HEK293 (cell line): ENCODE measurements around the gene SLC17A6.

Experiments
- CTCF ChIA-PET: fragments of 350-600 bp; formaldehyde crosslinking; extraction: SDS; loops from one replicate; lab custom pipeline; 2021; ENCODE audit warnings: antibody characterized with exemption; lab: Yijun Ruan, JAX
- POLR2A ChIA-PET: fragments of 300-600 bp; formaldehyde crosslinking; extraction: SDS; loops from one replicate; lab custom pipeline; 2020; ENCODE audit warnings: antibody characterized with exemption, inconsistent platforms; lab: Yijun Ruan, JAX
- H3K27ac ChIP-seq: fragments of 200-500 bp; sonication (Bioruptor generic); 2 replicates; pipeline ENCODE4 v1.5.1; 2014; ENCODE audit warnings: low read depth, low read length, control low read depth, inconsistent platforms; ENCODE audit errors: extremely low read depth
- H3K36me3 ChIP-seq, 2 experiments: fragments of 200-500 bp in 1 of 2; sonication (Bioruptor generic) in 1 of 2; 1 replicate in 1 of 2; 2 replicates in 1 of 2; pipeline ENCODE4 v1.5.1; 2014 to 2017; ENCODE audit warnings: inconsistent platforms in 2 of 2, low read length in 2 of 2; ENCODE audit not compliant: control insufficient read depth in 2 of 2, insufficient read depth in 1 of 2
- H3K4me1 ChIP-seq: fragments of 200-500 bp; sonication (Bioruptor generic); 2 replicates; pipeline ENCODE4 v1.5.1; 2014; ENCODE audit warnings: mild to moderate bottlenecking, low read length, inconsistent platforms; ENCODE audit not compliant: control insufficient read depth, insufficient read depth
- H3K4me3 ChIP-seq: 2 replicates; pipeline ENCODE4 v1.5.1; 2011; ENCODE audit warnings: low read depth, mild to moderate bottlenecking, control low read depth, low read length, moderate library complexity
- H3K9me3 ChIP-seq: fragments of 200-500 bp; sonication (Bioruptor generic); 2 replicates; pipeline ENCODE4 v1.5.1; 2014; ENCODE audit warnings: low read depth, low read length, inconsistent platforms; ENCODE audit not compliant: control insufficient read depth, insufficient read depth
- GFI1B ChIP-seq: fragments of 450-650 bp; formaldehyde crosslinking; IDR thresholded peaks from 2 replicates; pipeline ENCODE4 v1.5.1; 2016; ENCODE audit warnings: missing biosample characterization, missing genetic modification characterization
- ZBTB8A ChIP-seq: fragments of 450-650 bp; formaldehyde crosslinking; IDR thresholded peaks from 2 replicates; pipeline ENCODE4 v1.5.1; 2016; ENCODE audit warnings: missing biosample characterization, missing genetic modification characterization
- ZFP3 ChIP-seq: fragments of 450-650 bp; formaldehyde crosslinking; IDR thresholded peaks from 2 replicates; pipeline ENCODE4 v1.5.1; 2016; ENCODE audit warnings: low read depth, missing biosample characterization, missing genetic modification characterization
- ZNF10 ChIP-seq: fragments of 450-650 bp; formaldehyde crosslinking; IDR thresholded peaks from 2 replicates; pipeline ENCODE4 v1.5.1; 2017; ENCODE audit warnings: missing biosample characterization, missing genetic modification characterization
- ZNF174 ChIP-seq: fragments of 450-650 bp; formaldehyde crosslinking; IDR thresholded peaks from 2 replicates; pipeline ENCODE4 v1.5.0; 2017; ENCODE audit warnings: missing biosample characterization, mild to moderate bottlenecking, missing genetic modification characterization
- ZNF184 ChIP-seq: fragments of 450-650 bp; IDR thresholded peaks from 2 replicates; pipeline ENCODE4 v1.5.1; 2018; ENCODE audit warnings: missing biosample characterization, mild to moderate bottlenecking, missing genetic modification characterization
- ZNF202 ChIP-seq: fragments of 450-650 bp; formaldehyde crosslinking; IDR thresholded peaks from 2 replicates; pipeline ENCODE4 v1.5.1; 2016; ENCODE audit warnings: missing biosample characterization, missing genetic modification characterization, borderline replicate concordance
- ZNF211 ChIP-seq: fragments of 450-650 bp; formaldehyde crosslinking; IDR thresholded peaks from 2 replicates; pipeline ENCODE4 v1.5.1; 2016; ENCODE audit warnings: low read depth, missing biosample characterization, missing genetic modification characterization
- ZNF23 ChIP-seq: fragments of 450-650 bp; formaldehyde crosslinking; IDR thresholded peaks from 2 replicates; pipeline ENCODE4 v1.5.1; 2016; ENCODE audit warnings: missing biosample characterization, missing genetic modification characterization, borderline replicate concordance
- ZNF350 ChIP-seq: fragments of 450-650 bp; formaldehyde crosslinking; IDR thresholded peaks from 2 replicates; pipeline ENCODE4 v1.5.0; 2017; ENCODE audit warnings: missing biosample characterization, mild to moderate bottlenecking, missing genetic modification characterization
- ZNF404 ChIP-seq: fragments of 450-650 bp; formaldehyde crosslinking; IDR thresholded peaks from 2 replicates; pipeline ENCODE4 v1.5.1; 2017; ENCODE audit warnings: missing biosample characterization, missing genetic modification characterization
- ZNF48 ChIP-seq: fragments of 450-650 bp; formaldehyde crosslinking; IDR thresholded peaks from 2 replicates; pipeline ENCODE4 v1.5.1; 2016; ENCODE audit warnings: missing biosample characterization, missing genetic modification characterization
- ZNF544 ChIP-seq: fragments of 450-650 bp; formaldehyde crosslinking; IDR thresholded peaks from 2 replicates; pipeline ENCODE4 v1.5.0; 2017; ENCODE audit warnings: missing biosample characterization, missing genetic modification characterization
- ZNF610 ChIP-seq: fragments of 450-650 bp; formaldehyde crosslinking; IDR thresholded peaks from 2 replicates; pipeline ENCODE4 v1.5.1; 2016; ENCODE audit warnings: missing biosample characterization, missing genetic modification characterization, borderline replicate concordance
- ZNF747 ChIP-seq: fragments of 450-650 bp; formaldehyde crosslinking; IDR thresholded peaks from 2 replicates; pipeline ENCODE4 v1.5.1; 2016; ENCODE audit warnings: missing biosample characterization, missing genetic modification characterization
- TF ChIP-seq, protein P1 (sequence below): fragments of 450-650 bp; formaldehyde crosslinking; IDR thresholded peaks from 2 replicates; pipeline ENCODE4 v1.5.1; 2016; ENCODE audit warnings: missing biosample characterization, missing genetic modification characterization
- TF ChIP-seq, protein P2 (sequence below): fragments of 450-650 bp; formaldehyde crosslinking; IDR thresholded peaks from 2 replicates; pipeline ENCODE4 v1.5.1; 2016; ENCODE audit warnings: missing biosample characterization, missing genetic modification characterization, low read depth
- TF ChIP-seq, protein P3 (sequence below): fragments of 450-650 bp; formaldehyde crosslinking; IDR thresholded peaks from 2 replicates; pipeline ENCODE4 v1.5.1; 2016; ENCODE audit warnings: missing biosample characterization, missing genetic modification characterization
- TF ChIP-seq, protein P4 (sequence below): fragments of 450-650 bp; formaldehyde crosslinking; IDR thresholded peaks from 2 replicates; pipeline ENCODE4 v1.5.1; 2017; ENCODE audit warnings: missing biosample characterization, missing genetic modification characterization

Gene SLC17A6

DNA sequence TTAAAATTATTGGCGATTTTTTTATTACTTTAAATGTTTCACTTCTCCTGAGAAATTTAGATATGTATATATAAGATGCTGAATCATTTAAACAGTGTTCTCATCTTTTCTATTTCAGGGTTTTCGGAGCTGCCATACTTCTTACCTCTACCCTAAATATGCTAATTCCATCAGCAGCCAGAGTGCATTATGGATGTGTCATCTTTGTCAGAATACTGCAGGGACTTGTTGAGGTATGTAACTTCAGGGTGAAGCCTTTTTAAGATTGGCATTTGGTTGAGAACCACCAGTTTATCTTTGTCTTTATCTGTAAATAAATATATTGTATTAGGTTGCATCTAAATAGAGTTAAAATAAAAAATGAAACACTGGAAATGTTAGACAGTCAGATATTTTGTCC is 21.1 kb downstream of the SLC17A6 start:
- CTCF ChIA-PET: interaction anchor here (0.6 to 1.2 kb wide), 2 partner anchors 8 to 11 kb away, joined by 3 read pairs; no protein-coding TSS in a partner anchor
- Histone ChIP-seq H3K9me3 (no peaks in the 10 kb centered on the region), H3K36me3 (no peaks in the 10 kb centered on the region), H3K27ac (no peak overlapping the region)
- TF ChIP-seq ZNF202 (tag by site-specific recombination) (no peak), ZFP3 (no peak)
- TF ChIP-seq, all 188 proteins: peak for 0
- POLR2A ChIA-PET: no interaction called here
- no peak overlapping the region for H3K4me3 ChIP-seq
- H3K4me1 ChIP-seq: no peaks in the 10 kb centered on the region

DNA sequence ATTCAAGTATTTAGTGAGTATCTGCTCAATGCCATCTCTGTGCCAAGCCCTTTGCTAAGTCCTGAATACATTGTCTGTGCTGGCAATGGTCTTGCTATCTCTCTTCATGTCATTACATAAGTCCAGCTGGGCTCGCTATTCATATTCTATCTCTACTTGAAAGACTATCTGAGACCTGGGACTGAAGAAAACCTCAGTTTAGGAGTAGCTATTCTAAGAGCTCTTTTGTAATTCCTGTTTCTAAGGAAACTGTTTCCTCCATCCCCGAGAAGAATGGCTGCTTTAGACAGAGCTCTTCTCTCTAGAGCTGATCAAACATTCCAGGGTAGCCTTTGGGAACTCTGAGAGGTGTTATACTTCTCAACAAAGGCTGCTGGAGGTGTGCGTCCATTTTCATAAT is 33.0 kb downstream of the SLC17A6 start:
- POLR2A ChIA-PET: no interaction called here
- TF ChIP-seq, protein P1, sequence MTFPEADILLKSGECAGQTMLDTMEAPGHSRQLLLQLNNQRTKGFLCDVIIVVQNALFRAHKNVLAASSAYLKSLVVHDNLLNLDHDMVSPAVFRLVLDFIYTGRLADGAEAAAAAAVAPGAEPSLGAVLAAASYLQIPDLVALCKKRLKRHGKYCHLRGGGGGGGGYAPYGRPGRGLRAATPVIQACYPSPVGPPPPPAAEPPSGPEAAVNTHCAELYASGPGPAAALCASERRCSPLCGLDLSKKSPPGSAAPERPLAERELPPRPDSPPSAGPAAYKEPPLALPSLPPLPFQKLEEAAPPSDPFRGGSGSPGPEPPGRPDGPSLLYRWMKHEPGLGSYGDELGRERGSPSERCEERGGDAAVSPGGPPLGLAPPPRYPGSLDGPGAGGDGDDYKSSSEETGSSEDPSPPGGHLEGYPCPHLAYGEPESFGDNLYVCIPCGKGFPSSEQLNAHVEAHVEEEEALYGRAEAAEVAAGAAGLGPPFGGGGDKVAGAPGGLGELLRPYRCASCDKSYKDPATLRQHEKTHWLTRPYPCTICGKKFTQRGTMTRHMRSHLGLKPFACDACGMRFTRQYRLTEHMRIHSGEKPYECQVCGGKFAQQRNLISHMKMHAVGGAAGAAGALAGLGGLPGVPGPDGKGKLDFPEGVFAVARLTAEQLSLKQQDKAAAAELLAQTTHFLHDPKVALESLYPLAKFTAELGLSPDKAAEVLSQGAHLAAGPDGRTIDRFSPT (tag by site-specific recombination): no peak
- TF ChIP-seq ZNF174 (tag by site-specific recombination) (no peak), ZNF610 (tag by site-specific recombination) (no peak), ZNF211 (no peak), ZNF10 (tag by site-specific recombination) (no peak), ZNF184 (tag by site-specific recombination) (no peak), ZNF404 (tag by site-specific recombination) (no peak), ZBTB8A (tag by site-specific recombination) (no peak)
- TF ChIP-seq, protein P2, sequence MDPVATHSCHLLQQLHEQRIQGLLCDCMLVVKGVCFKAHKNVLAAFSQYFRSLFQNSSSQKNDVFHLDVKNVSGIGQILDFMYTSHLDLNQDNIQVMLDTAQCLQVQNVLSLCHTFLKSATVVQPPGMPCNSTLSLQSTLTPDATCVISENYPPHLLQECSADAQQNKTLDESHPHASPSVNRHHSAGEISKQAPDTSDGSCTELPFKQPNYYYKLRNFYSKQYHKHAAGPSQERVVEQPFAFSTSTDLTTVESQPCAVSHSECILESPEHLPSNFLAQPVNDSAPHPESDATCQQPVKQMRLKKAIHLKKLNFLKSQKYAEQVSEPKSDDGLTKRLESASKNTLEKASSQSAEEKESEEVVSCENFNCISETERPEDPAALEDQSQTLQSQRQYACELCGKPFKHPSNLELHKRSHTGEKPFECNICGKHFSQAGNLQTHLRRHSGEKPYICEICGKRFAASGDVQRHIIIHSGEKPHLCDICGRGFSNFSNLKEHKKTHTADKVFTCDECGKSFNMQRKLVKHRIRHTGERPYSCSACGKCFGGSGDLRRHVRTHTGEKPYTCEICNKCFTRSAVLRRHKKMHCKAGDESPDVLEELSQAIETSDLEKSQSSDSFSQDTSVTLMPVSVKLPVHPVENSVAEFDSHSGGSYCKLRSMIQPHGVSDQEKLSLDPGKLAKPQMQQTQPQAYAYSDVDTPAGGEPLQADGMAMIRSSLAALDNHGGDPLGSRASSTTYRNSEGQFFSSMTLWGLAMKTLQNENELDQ (tag by site-specific recombination): no peak
- H3K4me1 ChIP-seq: no peaks in the 10 kb centered on the region

DNA sequence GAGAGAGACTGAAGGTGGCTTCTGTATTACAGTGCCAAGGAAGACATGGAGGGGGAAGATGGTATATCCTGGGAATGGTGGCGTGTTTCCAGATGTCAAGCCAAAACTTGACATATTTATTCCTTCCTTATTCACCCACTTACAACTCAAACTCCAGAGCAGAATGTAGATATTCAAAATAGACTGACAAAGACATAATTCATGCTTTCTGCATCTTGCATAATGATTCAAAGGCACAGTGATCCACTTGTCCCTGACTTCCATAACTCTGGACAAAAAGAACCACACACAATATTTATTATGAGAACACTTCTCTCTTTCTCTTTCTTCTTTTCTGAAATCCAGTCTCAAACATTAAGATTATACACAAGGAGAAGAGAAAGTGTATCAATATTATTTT is 48.9 kb downstream of the SLC17A6 start:
- no peaks in the 10 kb centered on the region for H3K9me3 ChIP-seq
- no peaks in the 10 kb centered on the region for H3K4me1 ChIP-seq
- ChIA-PET POLR2A (no interaction called here), CTCF (no interaction called here)
- H3K4me3 ChIP-seq: no peak overlapping the region
- TF ChIP-seq ZNF23 (tag by site-specific recombination): no peak
- no peaks in the 10 kb centered on the region for H3K36me3 ChIP-seq
- no peak overlapping the region for H3K27ac ChIP-seq

More for the DNA sequence above, 33.0 kb downstream of the SLC17A6 start:
- CTCF ChIA-PET: no interaction called here
- Histone ChIP-seq H3K36me3 (no peaks in the 10 kb centered on the region), H3K4me3 (no peak overlapping the region), H3K27ac (no peak overlapping the region), H3K9me3 (no peaks in the 10 kb centered on the region)

DNA sequence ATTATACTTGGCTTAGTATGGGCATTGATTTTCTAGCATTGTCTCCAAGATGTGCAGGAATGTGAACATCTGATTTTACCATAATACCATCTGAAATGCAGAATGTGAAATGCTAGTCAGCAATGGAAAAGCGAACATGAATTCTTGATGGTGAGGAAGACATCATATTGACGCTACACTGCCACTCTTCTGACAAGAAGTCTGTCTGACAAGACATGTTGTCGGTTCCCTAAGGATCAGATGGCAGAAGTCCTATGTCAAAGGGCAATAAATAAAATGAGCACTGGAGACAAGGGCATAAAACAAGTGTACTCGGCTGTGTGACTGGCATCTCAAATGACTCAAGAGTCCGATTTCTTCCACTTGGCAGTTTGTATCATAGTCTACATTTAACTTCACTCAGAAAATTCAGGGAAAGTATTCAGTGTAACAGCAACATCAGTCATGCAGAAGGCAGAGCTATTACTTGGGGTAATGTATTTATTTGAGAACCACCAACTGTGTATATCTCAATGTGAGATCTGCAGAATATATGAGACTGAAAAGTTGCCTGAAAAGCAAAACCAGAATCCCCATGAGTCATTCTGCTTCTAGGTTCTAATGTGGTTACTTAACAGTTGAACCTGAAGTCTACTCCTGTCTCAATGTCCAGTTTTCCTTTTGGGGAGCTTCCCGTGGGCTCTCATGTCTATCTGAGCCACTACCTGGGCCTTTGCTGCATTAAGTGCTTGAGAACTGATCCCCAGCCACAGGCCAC is 51.5 kb downstream of the SLC17A6 start:
- Histone ChIP-seq H3K36me3 (no peaks in the 10 kb centered on the region), H3K9me3 (no peaks in the 10 kb centered on the region), H3K4me3 (no peak overlapping the region), H3K27ac (no peak overlapping the region), H3K4me1 (no peaks in the 10 kb centered on the region)
- POLR2A ChIA-PET: no interaction called here
- CTCF ChIA-PET: interaction anchor here (0.6 to 1.1 kb wide), 2 partner anchors 11 to 513 kb away, joined by 3 to 4 read pairs; no protein-coding TSS in a partner anchor
- no peak for TF ChIP-seq GFI1B (tag by site-specific recombination)
- no peak for TF ChIP-seq ZNF544 (tag by site-specific recombination)
- TF ChIP-seq, protein P3, sequence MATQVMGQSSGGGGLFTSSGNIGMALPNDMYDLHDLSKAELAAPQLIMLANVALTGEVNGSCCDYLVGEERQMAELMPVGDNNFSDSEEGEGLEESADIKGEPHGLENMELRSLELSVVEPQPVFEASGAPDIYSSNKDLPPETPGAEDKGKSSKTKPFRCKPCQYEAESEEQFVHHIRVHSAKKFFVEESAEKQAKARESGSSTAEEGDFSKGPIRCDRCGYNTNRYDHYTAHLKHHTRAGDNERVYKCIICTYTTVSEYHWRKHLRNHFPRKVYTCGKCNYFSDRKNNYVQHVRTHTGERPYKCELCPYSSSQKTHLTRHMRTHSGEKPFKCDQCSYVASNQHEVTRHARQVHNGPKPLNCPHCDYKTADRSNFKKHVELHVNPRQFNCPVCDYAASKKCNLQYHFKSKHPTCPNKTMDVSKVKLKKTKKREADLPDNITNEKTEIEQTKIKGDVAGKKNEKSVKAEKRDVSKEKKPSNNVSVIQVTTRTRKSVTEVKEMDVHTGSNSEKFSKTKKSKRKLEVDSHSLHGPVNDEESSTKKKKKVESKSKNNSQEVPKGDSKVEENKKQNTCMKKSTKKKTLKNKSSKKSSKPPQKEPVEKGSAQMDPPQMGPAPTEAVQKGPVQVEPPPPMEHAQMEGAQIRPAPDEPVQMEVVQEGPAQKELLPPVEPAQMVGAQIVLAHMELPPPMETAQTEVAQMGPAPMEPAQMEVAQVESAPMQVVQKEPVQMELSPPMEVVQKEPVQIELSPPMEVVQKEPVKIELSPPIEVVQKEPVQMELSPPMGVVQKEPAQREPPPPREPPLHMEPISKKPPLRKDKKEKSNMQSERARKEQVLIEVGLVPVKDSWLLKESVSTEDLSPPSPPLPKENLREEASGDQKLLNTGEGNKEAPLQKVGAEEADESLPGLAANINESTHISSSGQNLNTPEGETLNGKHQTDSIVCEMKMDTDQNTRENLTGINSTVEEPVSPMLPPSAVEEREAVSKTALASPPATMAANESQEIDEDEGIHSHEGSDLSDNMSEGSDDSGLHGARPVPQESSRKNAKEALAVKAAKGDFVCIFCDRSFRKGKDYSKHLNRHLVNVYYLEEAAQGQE (tag by site-specific recombination): no peak
- TF ChIP-seq ZNF350 (tag by site-specific recombination): no peak
- TF ChIP-seq ZNF747 (tag by site-specific recombination): no peak
- TF ChIP-seq, protein P4, sequence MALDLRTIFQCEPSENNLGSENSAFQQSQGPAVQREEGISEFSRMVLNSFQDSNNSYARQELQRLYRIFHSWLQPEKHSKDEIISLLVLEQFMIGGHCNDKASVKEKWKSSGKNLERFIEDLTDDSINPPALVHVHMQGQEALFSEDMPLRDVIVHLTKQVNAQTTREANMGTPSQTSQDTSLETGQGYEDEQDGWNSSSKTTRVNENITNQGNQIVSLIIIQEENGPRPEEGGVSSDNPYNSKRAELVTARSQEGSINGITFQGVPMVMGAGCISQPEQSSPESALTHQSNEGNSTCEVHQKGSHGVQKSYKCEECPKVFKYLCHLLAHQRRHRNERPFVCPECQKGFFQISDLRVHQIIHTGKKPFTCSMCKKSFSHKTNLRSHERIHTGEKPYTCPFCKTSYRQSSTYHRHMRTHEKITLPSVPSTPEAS: no peak
- no peak for TF ChIP-seq ZNF48 (tag by site-specific recombination)
